ENCODE data around the gene ZNF768. TPM values are rescaled to one million over a fixed set of nuclear protein-coding genes. Genes with fewer than 3 reads are reported as not detected.
A peak's percentile ranks its signal among the peaks of the same experiment; 100 is the strongest.

The ZNF768 gene
- total and polyA plus RNA-seq, 2 of the 13 experiments (the other 11 are each of a cell fraction or from before 2014, with no cell fraction given), result 26.7 to 34.4 TPM

DNA sequence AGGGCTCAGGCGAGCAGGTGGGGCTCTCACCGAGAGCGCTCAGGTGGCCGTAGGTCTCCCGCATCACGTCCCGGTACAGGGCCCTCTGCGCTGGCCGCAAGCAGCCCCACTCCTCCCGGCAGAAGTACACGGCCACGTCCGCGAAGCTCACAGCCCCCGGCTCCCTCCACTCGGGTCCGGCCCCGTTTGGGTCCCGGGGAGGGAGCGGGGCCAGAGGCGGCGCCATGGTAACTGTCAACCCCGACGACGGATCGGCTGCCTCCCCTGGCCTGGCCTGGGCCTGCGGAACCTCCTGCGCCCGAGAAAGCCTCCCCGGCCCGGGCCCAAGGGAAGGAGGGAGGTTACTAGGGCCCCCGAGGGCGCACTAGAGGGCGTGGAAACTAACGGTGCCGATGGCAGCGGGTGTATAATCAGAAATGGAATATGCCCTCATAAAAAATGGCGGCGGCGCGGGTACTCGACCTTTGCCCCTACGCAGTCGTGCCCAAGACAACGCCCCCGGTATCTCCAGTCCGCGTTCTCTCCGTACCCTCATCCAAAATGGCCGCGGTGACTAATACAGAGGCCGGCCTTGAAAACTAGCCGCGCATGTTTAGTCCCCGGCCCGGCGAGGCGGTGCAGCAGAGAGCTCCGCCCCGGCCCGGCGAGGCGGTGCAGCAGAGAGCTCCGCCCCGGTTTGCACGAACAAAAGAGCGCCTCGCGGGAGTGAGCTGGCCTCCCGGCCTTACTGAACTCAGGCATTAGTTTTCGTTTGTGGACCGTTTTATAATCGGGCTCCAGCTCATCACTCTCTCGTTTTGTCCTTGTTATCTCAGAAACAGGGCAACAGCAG, 31.8 kb upstream of the ZNF768 start, which contains the start of gene ZNF764 (continued):
- TF ChIP-seq MIER3 (CRISPR knock-in tag; IDR thresholded peaks at IDR 0.05; ENCODE audit: borderline replicate concordance) (no peak; the same call in none of the 2 replicates), ZNF597 (CRISPR knock-in tag; IDR thresholded peaks at IDR 0.05) (no peak), RORA (CRISPR knock-in tag; IDR thresholded peaks at IDR 0.05) (no peak; the same call in 1 of the 2 replicates), ZNF430 (CRISPR knock-in tag; IDR thresholded peaks at IDR 0.05) (peak; percentile 62), FUBP1 (CRISPR knock-in tag; IDR thresholded peaks at IDR 0.05; ENCODE audit: borderline replicate concordance) (no peak), CENPBD1 (CRISPR knock-in tag; IDR thresholded peaks at IDR 0.05; ENCODE audit: borderline replicate concordance, low read depth) (no peak), HCFC1 (IDR thresholded peaks at IDR 0.05; ENCODE audit: low read depth, low read length) (peak; percentile 77; the same call in 1 of the 2 replicates), ZFP82 (CRISPR knock-in tag; IDR thresholded peaks at IDR 0.05; ENCODE audit: borderline replicate concordance) (peak; percentile 70; the same call in 1 of the 2 replicates), TRIM24 (CRISPR knock-in tag; IDR thresholded peaks at IDR 0.05) (no peak), KDM6A (CRISPR knock-in tag; IDR thresholded peaks at IDR 0.05; ENCODE audit: low read depth) (no peak), ZNF263 (CRISPR knock-in tag; IDR thresholded peaks at IDR 0.05) (0 out of 2 replicates have a peak, but pooled peaks have one; percentile 19), ZNF33B (CRISPR knock-in tag; IDR thresholded peaks at IDR 0.05) (peak; percentile 56), ZNF7 (CRISPR knock-in tag; IDR thresholded peaks at IDR 0.05) (no peak; the same call in 1 of the 2 replicates), RXRA (CRISPR knock-in tag; IDR thresholded peaks at IDR 0.05) (peak; percentile 61), ZNF773 (CRISPR knock-in tag; IDR thresholded peaks at IDR 0.05; ENCODE audit: borderline replicate concordance) (no peak), ZNF10 (CRISPR knock-in tag; IDR thresholded peaks at IDR 0.05; ENCODE audit: borderline replicate concordance, low read depth) (no peak), ZNF766 (CRISPR knock-in tag; IDR thresholded peaks at IDR 0.05; ENCODE audit: borderline replicate concordance) (no peak; the same call in 1 of the 2 replicates), ZNF607 (CRISPR knock-in tag; IDR thresholded peaks at IDR 0.05; ENCODE audit: borderline replicate concordance) (peak; percentile 75), MAFG (CRISPR knock-in tag; IDR thresholded peaks at IDR 0.05) (peak; percentile 33; the same call in 1 of the 2 replicates), FOXA3 (CRISPR knock-in tag; IDR thresholded peaks at IDR 0.05) (peak; percentile 75), CHD2 (IDR thresholded peaks at IDR 0.05; ENCODE audit: low read depth, low read length) (peak; percentile 89), CBFB (CRISPR knock-in tag; IDR thresholded peaks at IDR 0.05) (no peak; the same call in 1 of the 2 replicates), NCOA2 (CRISPR knock-in tag; IDR thresholded peaks at IDR 0.05) (peak; percentile 28), ZNF605 (CRISPR knock-in tag; IDR thresholded peaks at IDR 0.05) (peak; percentile 71), SP5 (CRISPR knock-in tag; IDR thresholded peaks at IDR 0.05; ENCODE audit: borderline replicate concordance, low read depth) (peak; percentile 93), ZNF564 (CRISPR knock-in tag; IDR thresholded peaks at IDR 0.05) (peak; percentile 87), SMARCC2 (IDR thresholded peaks at IDR 0.05) (no peak)
- TF ChIP-seq, protein P1, sequence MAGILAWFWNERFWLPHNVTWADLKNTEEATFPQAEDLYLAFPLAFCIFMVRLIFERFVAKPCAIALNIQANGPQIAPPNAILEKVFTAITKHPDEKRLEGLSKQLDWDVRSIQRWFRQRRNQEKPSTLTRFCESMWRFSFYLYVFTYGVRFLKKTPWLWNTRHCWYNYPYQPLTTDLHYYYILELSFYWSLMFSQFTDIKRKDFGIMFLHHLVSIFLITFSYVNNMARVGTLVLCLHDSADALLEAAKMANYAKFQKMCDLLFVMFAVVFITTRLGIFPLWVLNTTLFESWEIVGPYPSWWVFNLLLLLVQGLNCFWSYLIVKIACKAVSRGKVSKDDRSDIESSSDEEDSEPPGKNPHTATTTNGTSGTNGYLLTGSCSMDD (CRISPR knock-in tag; IDR thresholded peaks at IDR 0.05), result no peak

Measured in HepG2 (cell line).